Stimulated activated CD8-positive, alpha-beta memory T cell treated with anti-CD3 and anti-CD28 coated beads, Interleukin-4, amount 100 ng/mL, for 48 hours (primary cell): ENCODE measurements around the gene FRAS1.
"Not testable (repeated sequence)": the region's sequence is repeated elsewhere in the genome, so short reads cannot be mapped to it uniquely, and the experiment has no call there.

Experiments
- DNase-seq: peaks from one replicate; pipeline ENCODE4 v3.0.0-alpha.2; 2020

FRAS1 gene

GRCh38 chr4:78222575-78223186 lies 165.6 kb downstream of the FRAS1 start:
- no peak for DNase-seq

GRCh38 chr4:78225236-78225635 lies 168.1 kb downstream of the FRAS1 start:
- DNase-seq = no peak

DNA sequence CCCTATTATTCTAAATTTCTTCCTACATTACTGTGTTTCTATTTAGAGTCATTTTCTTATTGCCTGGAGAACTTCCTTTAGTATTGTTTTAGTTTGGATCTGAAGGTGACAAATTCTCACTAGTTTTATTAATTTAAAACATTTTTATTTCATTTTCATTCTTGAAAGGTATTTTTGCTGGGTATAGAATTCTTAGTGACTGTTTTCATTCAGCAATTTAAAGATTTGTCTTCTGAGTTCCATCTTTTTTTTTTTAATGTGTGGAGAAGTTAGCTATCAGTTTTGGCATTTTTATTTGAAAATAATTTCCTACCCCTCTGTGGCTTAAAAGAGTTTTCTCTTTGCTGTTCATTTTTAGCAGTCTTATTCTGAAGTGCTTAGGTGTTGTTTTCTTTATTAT lies 169.2 kb downstream of the FRAS1 start:
- DNase-seq = no peak

DNA sequence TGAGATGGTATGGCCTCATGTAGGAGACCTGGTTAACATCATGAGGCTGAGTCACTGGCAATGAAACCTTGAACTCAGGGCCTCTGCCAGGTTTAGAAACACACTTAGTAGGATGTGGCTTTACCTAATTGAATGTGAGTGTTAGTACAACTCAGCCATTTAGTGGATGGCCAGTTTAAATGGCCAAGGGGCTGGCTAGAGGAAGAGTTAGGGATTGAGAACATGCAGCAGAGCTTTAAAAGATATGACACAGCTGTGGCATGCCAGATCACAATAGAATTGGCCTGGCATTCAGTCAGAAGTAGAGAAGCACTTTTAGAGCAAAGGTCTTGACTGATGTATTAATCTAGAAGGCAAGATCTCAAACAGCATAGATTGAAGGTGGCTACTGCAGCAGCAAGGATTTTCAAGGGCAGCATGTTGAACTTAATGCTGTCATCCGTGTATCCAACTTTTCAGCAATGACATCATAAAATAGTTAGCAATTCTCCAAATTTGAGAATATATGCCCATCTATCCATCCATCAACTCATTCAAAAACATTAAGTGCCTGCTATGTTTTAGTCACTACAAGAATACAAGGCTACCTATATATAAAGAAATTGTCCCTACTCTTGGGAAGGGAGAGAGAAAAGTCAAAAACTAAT lies 170.4 kb downstream of the FRAS1 start:
- no peak for DNase-seq

- DNase-seq = no peak
These were observed 178.7 kb downstream of the FRAS1 start for GRCh38 chr4:78235800-78236199.

DNA sequence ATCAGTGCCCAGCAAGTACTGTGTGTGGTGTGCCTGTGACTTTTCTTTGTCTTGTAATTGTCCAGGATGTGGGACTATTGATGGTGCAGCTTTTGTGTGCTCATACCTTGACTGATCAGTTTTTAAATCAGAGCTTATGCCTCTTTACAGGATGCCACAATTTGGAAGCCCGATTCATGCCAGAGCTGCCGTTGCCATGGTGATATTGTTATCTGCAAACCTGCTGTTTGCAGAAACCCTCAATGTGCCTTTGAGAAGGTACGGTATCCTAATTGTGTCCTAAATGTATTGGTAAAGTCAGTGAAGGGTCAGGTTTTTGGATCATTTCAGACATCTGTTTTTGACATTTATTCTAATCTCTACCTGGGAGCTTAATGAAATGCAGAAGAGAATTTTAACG lies 180.2 kb downstream of the FRAS1 start:
- DNase-seq = no peak

- DNase-seq = no peak
These were observed 184.9 kb downstream of the FRAS1 start for GRCh38 chr4:78242071-78242470.

DNA sequence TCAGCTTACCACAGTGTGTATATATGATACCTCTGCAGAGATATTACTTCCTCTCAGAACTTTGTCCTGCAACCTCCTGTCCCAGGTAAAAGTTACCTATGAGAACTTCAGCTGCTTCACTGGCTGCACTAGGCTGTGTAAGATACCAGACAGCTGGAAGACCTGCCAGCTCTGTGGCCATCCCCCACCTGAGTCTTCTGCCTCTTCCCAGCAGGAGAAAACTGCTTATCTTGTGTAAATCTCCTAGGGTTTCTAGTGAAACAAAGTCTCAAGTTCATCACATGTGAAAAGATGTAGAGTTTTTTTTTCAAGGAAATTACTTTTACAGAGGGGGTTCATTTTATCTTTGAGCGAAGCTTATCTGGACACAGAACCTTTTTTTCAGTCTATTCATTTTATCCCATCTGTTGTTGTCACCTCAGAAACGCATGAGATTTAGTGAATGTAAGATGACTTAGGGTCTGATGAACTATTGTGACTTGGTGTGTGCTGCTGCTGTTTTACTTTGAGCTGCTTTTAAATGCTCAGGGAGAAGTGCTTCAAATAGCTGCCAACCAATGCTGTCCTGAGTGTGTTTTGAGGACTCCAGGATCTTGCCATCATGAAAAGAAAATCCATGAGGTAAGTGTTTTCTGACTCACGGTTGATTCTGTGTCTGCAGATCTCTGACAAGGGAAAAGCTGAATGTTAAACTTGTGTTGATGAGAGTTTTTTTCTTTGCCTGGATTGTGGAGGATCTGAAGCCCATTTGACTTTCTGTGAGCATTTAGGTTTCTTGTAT lies 187.8 kb downstream of the FRAS1 start:
- DNase-seq = no peak

DNA sequence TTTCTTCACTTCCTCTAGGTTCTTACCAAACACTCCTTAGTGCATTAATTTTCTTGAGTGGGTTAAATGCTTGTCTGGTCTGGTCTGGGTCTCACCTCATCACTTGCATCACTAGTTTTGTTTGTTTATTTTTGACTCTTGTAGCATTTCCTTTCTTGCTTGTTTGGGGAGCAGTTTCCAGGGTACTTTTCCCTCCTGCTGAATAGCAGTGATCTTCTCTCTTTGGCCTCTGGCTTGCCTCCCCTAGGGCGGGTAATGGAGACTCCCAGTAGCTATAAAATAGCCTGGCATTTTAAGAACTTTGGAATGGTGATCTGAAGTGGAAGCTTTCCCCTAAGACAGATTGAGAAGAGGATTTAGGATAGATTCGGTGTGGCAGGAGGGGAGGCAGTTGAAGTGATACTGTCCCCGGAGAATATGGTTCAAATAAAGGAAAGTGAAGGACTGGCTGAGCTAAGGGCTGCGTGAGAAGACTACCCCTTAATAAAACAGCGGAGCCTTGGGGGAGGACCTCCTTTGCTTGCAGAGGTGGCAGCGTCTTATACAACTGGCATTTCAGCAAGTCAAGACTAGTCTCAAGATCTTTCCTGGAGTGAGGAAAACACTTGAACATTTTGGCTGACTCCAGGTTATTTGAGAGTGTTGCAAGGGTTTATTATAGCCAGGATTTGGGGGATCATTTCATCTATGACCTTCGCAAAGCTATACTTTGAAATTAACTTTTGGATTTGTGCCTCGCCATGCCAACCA lies 190.6 kb downstream of the FRAS1 start:
- no peak for DNase-seq

GRCh38 chr4:78250500-78250899 lies 193.4 kb downstream of the FRAS1 start:
- no peak for DNase-seq

DNA sequence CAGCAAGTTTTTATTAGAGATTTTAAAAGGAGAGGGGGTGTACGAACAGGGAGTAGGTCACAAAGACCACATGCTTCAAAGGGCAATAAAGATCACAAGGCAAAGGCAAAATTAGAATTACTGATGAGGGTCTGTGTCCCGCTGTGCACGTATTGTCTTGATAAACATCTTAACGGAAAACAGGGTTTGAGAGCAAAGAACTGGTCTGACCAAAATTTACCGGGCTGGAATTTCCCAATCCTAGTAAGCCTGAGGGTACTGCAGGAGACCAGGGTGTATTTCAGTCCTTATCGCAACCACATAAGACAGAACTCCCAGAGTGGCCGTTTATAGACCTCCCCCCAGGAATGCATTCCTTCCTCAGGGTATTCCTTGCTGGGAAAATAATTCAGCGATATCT lies 195.7 kb downstream of the FRAS1 start:
- DNase-seq = not testable (repeated sequence)

GRCh38 chr4:78254893-78255292 lies 197.8 kb downstream of the FRAS1 start:
- no peak for DNase-seq

DNA sequence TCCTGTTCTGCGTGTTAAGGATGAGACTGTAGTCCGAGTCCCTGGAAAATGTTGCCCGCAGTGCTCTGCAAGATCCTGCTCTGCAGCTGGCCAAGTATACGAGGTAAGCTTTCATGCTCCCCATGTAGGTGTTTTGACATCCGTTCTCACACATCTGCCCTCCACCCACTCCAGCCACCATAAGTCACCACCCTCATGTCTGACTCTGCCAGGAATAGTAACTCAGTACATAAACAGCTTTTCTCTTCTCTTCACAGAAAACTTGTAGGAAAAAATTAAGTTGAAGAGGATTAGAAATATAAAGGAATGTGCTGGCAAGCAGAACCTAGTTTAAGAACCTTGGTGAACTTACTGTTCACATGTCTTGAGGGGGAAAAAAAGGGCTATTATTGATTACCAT lies 207.9 kb downstream of the FRAS1 start:
- no peak for DNase-seq

- DNase-seq = no peak
These were observed 210.7 kb downstream of the FRAS1 start for GRCh38 chr4:78267790-78268189.

DNA sequence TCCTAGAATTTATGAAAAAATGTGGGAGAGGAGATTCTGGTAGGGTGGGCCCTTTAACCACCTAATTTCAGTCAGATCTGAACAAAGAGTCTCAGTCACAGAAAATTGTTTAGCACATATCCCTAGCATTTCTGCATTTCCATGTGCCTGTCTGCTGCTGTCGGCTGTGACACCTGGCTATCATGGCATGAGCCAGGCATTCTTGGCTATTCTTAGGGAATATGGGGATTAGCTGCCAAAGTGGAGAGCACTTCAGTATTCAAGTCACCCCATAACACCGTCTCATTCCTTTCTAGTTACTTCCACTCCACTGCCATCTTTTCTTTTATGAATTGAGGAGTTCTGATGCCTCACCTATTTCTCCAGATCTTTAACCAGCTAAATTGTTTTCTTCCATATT lies 211.5 kb downstream of the FRAS1 start:
- DNase-seq = no peak

GRCh38 chr4:78275450-78275849 lies 218.3 kb downstream of the FRAS1 start:
- DNase-seq = not testable (repeated sequence)

DNA sequence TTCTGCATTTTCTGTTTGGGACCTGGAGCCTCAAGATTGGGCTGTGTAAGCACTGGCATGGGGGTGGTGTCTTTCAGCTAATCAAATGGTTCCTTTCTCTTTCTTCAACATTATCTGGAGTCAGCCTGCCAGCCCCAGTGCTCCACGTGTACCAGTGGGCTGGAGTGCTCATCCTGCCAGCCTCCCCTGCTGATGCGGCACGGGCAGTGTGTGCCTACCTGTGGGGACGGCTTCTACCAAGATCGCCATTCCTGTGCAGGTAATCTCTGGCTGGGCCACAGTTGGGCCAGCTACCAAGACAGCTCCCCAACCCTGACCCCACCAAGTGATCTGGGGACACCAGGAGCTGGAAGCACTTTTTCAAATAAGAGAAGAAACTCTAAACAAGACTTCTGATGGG lies 229.2 kb downstream of the FRAS1 start:
- no peak for DNase-seq

- no peak for DNase-seq
These were observed 231.2 kb downstream of the FRAS1 start for GRCh38 chr4:78288327-78288726.

DNA sequence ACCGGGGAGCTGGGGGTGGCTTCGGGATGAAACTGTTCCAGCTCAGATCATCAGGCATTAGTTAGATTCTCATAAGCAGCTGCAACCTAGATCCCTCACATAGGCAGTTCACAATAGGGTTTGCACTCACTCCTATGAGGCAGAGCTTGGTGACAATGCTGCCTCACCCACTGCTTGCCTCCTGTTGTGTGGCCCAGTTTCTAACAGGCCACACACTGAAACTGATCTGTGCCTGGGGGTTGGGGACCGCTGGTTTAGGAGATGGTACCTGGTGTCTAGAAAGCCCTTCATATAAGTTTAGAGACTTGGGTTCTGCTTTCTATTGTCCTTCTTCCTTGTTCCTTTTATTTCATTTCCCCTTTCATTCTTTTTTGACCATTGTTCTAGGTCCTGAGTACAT lies 234.2 kb downstream of the FRAS1 start:
- no peak for DNase-seq

DNA sequence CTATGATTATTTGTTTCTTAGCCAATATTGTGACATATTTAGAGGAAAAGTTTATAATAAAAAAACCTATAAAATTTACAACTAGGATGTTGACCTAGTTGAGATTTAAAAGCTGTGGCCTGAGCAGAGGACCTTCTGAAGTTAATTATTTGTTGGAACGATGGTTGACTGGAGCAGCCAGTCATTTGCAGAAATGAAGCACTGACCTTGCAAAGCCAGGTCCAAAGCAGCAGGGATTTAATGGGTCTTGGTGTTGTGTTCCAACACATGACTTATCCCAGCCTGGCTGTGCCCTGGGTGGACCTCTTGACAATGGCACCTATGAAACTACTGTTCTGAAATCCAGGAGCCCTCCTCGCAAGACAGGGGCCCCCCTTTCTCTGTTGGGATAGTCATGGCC lies 235.2 kb downstream of the FRAS1 start:
- no peak for DNase-seq

DNA sequence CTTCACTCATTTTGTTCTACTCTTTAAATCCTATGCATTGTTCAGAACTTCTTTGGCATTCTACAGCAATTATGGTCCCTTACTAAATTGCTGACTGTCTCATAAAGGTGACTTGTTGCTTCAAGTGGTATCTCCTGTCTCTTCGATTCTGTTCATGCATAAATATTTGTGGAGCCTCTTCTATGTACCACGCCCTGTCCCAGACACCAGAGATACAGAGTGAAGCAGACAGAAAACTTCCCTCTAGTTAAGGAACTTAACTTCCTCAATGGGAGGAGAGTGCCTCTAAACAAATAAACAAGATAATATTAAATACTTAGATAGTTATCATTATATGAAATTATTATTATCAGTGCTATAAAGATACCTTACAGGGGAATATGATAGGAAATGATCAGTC lies 235.7 kb downstream of the FRAS1 start:
- DNase-seq = no peak

- no peak for DNase-seq
These were observed 236.2 kb downstream of the FRAS1 start for GRCh38 chr4:78293348-78293747.

GRCh38 chr4:78293821-78294301 lies 236.7 kb downstream of the FRAS1 start:
- no peak for DNase-seq
